NCI-H128 (cell line): ENCODE measurements around the gene U2AF2.

Source experiments
- DNase-seq: peaks from one replicate; lab custom pipeline; 2025; ENCODE audit not compliant: unreplicated experiment; lab: John Stamatoyannopoulos, UW

The U2AF2 gene

GRCh38 chr19:55621673-55622231 is 33.1 kb upstream of the U2AF2 start:
- no peak for DNase-seq

- DNase-seq, result no peak
These were observed 32.4 kb upstream of the U2AF2 start for GRCh38 chr19:55622242-55622969.

- DNase-seq, result no peak
These were observed 31.7 kb upstream of the U2AF2 start for GRCh38 chr19:55623130-55623529.

GRCh38 chr19:55623561-55623960 is 31.3 kb upstream of the U2AF2 start:
- no peak for DNase-seq

DNA sequence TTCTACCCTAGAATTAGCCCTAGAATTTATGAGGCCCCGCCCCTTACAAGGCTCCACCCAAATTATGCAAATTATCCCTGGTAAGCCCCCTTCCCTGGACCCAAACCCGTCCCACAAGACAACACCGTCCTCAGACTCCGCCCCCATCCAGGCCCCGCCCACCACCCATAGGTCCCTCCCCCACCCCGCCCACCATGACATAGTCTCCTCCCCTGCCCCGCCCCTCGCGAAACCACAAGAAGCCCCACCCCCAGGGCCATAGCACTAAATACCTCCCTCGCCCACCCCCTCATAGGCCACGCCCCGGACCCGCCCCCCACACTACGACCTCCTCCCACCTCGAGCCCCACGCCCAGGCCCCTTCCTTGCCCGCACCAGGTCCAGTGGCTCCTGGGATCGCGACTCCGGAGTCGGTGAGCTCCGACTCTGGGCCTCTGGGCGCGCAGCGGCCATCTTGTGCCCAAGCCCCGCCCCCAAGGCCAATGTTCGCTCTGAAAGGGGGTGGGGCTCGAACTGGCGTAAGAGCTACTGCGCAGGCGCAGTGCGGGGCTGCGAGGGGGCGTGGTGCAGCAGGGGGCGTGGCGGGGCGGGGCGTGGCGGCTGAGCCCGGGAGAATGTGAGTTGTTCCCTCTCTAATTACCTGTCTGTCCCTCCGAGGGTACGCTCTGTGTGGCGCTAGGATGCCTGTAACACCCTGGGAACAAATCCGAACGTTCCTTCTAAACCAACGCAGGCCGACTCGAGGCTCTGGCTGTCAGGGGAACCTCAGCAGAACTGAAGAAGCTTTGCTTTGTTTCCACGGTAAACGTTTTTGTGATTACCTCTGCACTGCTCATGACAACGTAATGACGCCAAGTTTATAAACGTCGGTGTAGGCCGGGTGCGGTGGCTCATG is 30.5 kb upstream of the U2AF2 start, which contains the start of gene ZNF784:
ZNF784 (minus strand) TSS at position 458 of the 895 bp plus-strand sequence; CDS start at position 453, 5 bp downstream.
- peak; percentile 81 for DNase-seq

DNA sequence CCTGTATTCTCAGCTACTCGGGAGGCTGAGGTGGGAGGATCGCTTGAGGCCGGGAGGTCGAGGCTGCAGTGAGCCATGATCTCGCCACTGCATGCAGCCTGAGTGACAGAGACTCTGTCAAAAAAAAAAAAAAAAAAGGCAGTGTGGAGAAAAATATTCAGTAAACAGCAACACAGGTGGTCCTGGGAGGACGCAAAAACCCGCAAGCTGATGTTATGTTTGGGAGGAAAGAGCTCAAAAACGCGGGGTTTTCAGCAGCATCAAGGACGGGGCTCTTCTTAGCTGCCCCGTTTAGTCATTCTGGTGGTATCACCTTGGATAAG is 29.9 kb upstream of the U2AF2 start:
- DNase-seq, result no peak

DNA sequence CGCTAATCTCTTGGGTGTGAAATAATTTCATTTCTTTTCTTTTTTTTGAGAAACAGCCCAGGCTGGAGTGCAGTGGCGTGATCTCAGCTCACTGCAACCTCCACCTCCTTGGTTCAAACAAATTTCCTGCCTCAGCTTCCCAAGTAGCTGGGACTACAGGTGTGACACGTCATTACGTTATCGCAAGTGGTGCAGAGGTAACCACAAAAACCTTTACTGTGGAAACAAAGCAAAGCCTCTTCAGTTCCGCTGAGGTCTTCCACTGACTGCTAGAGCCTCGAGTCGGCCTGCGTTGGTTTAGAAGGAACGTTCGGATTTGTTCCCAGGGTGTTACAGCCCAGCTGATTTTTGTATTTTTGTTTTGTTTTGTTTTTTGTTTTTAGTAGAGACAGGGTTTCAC is 28.5 kb upstream of the U2AF2 start:
- DNase-seq, result no peak

DNA sequence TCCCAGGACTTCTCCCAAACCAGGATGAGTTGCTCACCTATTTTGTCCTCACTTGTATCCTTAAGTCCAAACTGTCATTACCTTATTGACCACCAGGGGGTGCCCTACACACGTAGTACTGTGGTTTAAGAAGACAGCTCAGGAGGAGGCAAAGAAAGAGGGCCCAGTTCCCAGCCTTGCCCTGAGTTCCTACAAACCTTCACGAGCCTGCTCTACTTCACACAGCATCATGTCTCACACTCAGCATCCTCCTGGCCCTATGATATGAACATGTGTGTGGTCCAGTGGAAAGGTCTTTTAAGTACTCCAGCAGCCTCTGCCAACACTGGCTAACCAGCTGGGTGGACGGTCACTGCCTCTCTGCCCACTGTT is 22.4 kb upstream of the U2AF2 start:
- peak; percentile 85 for DNase-seq

- DNase-seq, result no peak
These were observed 21.0 kb upstream of the U2AF2 start for GRCh38 chr19:55633861-55634260.

DNA sequence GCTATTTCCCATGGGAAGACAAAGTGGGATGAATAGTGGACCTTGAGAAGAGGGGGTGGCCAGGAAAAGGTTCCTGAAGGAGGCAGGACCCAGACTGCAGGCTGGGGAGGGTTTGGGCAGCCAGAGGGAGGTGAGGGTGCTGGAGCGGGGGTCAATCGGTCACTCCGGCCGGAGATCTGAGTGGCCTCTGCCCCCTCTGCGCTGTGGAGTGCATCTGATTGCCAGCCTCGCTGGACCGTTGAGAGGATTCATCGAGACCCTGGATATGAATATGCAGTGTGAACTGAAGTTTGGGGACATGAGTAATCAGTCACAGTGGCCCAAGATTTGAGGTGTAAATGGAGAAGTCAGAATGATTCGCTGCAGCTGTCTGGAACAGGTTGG is 19.5 kb upstream of the U2AF2 start:
- DNase-seq, result no peak

GRCh38 chr19:55635856-55636440 is 18.9 kb upstream of the U2AF2 start:
- no peak for DNase-seq

GRCh38 chr19:55636723-55637122 is 18.1 kb upstream of the U2AF2 start:
- no peak for DNase-seq

DNA sequence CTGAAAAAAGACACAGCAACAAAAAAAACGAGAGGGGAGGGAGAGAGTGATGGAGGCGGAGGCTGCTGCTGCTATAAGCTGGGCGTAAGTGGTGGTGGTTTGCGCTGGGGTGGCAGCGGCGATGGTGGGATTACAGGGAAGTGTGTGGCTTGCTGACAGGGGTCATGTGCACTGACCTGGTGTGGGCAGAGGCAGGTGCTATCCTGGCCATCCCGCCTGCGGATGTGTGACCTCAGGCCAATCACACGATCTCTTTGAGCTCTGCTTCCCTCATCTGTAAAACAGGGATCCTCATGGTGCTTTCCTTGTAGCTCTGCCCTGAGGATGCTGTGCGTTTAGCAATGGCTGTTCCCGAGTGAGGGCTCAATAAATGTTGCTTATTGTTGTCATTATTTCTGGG is 17.3 kb upstream of the U2AF2 start:
- no peak for DNase-seq

DNA sequence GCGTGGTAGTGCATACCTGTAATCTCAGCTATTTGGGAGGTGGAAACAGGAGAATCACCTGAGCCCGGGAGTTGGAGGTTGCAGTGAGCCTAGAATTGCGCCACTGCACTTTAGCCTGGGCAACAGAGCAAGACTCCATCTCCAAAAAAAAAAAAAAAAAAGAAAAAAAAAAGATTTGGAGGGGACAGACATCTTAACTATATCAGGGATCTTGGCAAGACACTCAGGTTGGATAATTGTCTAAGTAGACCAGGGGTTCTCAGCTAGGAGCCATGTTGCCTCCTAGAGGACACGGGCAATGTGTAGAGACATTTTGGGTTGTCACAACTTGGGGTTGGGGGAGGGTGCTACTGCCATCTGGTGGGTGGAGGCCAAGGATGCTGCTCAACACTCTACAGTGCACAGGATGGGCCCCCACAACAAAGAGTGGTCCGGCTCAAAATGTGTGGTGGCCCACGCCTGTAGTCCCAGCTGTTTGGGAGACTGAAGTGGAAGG is 15.9 kb upstream of the U2AF2 start:
- no peak for DNase-seq

- peak; percentile 38 for DNase-seq
These were observed 14.7 kb upstream of the U2AF2 start for GRCh38 chr19:55640043-55640576.

- DNase-seq, result peak; percentile 41
These were observed 14.0 kb upstream of the U2AF2 start, which contains the start of gene ZNF580 for GRCh38 chr19:55640577-55641425. TSS of gene ZNF580 (plus strand) at chr19:55641002. CDS start at chr19:55642509, 1,507 bp downstream.

GRCh38 chr19:55641426-55642152 is 13.2 kb upstream of the U2AF2 start:
- DNase-seq, result no peak

- no peak for DNase-seq
These were observed 12.5 kb upstream of the U2AF2 start for GRCh38 chr19:55642153-55643002.
